Activated CD4-positive, alpha-beta T cell treated with anti-CD3 and anti-CD28 coated beads, Interleukin-10, Interleukin-2, amounts not matched to agents 100 ng/mL and 50 ng/mL, durations not matched to agents 16 hours and 8 hours (primary cell): Measurements from ENCODE around the gene C1QTNF2.

Experiments used
- DNase-seq: peaks from one replicate; pipeline ENCODE4 v3.0.0-alpha.2; 2020

C1QTNF2 gene

GRCh38 chr5:160371294-160371693 lies 868 bp upstream of the C1QTNF2 start:
- DNase-seq = no peak

GRCh38 chr5:160370713-160371034 lies 248 bp upstream of the C1QTNF2 start:
- DNase-seq = no peak

GRCh38 chr5:160367885-160368284 lies 2.5 kb downstream of the C1QTNF2 start:
- DNase-seq = no peak

- no peak for DNase-seq
Observed at GRCh38 chr5:160367261-160367660, 3.2 kb downstream of the C1QTNF2 start.

- no peak for DNase-seq
Observed at GRCh38 chr5:160366230-160366629, 4.2 kb downstream of the C1QTNF2 start.

- no peak for DNase-seq
Observed at GRCh38 chr5:160363660-160364395, 6.6 kb downstream of the C1QTNF2 start.

GRCh38 chr5:160363211-160363610 lies 7.2 kb downstream of the C1QTNF2 start:
- DNase-seq = no peak

GRCh38 chr5:160361624-160362228 lies 8.7 kb downstream of the C1QTNF2 start:
- DNase-seq = no peak

GRCh38 chr5:160360310-160360709 lies 10.1 kb downstream of the C1QTNF2 start:
- DNase-seq = no peak

- DNase-seq = no peak
Observed at GRCh38 chr5:160359816-160360215, 10.6 kb downstream of the C1QTNF2 start.

GRCh38 chr5:160359242-160359641 lies 11.2 kb downstream of the C1QTNF2 start:
- DNase-seq = no peak

- DNase-seq = no peak
Observed at GRCh38 chr5:160357861-160358411, 12.5 kb downstream of the C1QTNF2 start.

- no peak for DNase-seq
Observed at GRCh38 chr5:160357394-160357793, 13.0 kb downstream of the C1QTNF2 start.

GRCh38 chr5:160356550-160357347 lies 13.7 kb downstream of the C1QTNF2 start:
- DNase-seq = no peak

GRCh38 chr5:160354666-160355065 lies 15.8 kb downstream of the C1QTNF2 start:
- DNase-seq = no peak

GRCh38 chr5:160353379-160353778 lies 17.0 kb downstream of the C1QTNF2 start:
- no peak for DNase-seq

- DNase-seq = no peak
Observed at GRCh38 chr5:160352308-160352707, 18.1 kb downstream of the C1QTNF2 start.

GRCh38 chr5:160349935-160350303 lies 20.5 kb downstream of the C1QTNF2 start:
- no peak for DNase-seq

GRCh38 chr5:160349249-160349934 lies 21.0 kb downstream of the C1QTNF2 start:
- DNase-seq = no peak

GRCh38 chr5:160348080-160348479 lies 22.3 kb downstream of the C1QTNF2 start:
- no peak for DNase-seq

GRCh38 chr5:160347448-160347847 lies 23.0 kb downstream of the C1QTNF2 start:
- DNase-seq = no peak

GRCh38 chr5:160342413-160342941 lies 27.9 kb downstream of the C1QTNF2 start:
- DNase-seq = no peak

GRCh38 chr5:160341309-160341870 lies 29.0 kb downstream of the C1QTNF2 start:
- no peak for DNase-seq
